TTC549 (cell line): ENCODE measurements around the gene OR2F2.

Source experiments
- FAIRE-seq: peaks from 2 replicates; lab custom pipeline; 2012; peaks lifted over from hg19 to GRCh38; lab: Jason Lieb, UNC

The OR2F2 gene, protein sequence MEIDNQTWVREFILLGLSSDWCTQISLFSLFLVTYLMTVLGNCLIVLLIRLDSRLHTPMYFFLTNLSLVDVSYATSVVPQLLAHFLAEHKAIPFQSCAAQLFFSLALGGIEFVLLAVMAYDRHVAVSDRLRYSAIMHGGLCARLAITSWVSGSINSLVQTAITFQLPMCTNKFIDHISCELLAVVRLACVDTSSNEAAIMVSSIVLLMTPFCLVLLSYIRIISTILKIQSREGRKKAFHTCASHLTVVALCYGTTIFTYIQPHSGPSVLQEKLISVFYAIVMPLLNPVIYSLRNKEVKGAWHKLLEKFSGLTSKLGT

DNA sequence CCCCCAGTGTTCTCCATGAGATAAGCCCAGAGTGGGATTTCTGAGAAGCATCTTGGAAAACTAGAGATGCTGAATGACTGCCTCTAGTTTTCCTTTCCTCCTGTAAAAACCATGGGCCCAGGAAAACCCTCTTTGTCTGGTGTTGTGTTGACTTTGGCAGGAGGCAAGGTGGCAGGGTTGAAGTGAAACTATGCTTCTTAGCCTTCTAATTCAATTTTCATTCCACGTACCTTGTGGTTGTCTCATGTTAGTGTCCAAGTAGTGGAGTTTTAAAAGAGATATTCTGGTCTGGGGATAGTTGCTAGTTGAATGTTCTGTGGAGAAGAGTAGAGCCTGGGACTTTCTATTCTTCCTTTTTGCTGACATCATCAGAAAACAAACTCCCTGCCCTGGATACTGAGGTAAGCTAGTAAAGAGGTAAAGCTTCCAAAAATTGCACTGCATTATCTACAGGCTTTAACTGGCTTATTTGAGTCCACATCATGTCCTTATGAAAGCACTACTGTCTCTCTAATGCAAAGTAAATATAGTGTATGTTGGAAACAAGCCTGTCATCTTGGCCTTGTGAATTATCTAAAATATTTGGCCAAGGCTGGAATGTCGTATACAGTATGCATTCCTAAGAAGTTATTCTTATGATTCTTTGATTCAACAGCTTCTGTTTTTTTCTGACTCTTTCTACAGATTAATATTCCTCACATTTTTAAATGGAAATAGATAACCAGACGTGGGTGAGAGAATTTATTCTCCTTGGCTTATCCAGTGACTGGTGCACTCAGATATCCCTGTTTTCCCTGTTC is at the start of gene OR2F2:
Gene OR2F2 (plus strand): TSS at position 708 of the 800 bp plus-strand sequence. CDS start 0 bp downstream, at position 708.
- FAIRE-seq, result no peak

DNA sequence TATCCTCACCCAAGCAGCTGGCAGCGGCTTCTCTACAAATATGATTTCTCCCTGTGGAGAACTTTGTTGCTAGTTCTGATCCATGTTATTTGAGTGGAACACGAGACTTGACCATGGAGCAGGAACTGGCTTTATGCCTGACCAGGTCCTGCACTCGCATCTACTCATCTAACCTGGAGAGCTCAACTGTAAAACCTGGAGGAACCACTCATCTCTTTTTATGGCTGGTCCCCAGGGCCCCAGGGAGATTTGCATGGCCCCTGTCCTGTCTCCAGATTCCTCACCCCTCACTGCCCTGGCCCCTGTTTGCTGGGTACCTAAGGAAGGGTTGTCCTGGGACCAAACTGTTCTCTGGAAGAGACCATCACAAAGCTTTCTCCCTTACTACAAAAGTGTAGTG is 49.1 kb upstream of the OR2F2 start:
- no peak for FAIRE-seq

DNA sequence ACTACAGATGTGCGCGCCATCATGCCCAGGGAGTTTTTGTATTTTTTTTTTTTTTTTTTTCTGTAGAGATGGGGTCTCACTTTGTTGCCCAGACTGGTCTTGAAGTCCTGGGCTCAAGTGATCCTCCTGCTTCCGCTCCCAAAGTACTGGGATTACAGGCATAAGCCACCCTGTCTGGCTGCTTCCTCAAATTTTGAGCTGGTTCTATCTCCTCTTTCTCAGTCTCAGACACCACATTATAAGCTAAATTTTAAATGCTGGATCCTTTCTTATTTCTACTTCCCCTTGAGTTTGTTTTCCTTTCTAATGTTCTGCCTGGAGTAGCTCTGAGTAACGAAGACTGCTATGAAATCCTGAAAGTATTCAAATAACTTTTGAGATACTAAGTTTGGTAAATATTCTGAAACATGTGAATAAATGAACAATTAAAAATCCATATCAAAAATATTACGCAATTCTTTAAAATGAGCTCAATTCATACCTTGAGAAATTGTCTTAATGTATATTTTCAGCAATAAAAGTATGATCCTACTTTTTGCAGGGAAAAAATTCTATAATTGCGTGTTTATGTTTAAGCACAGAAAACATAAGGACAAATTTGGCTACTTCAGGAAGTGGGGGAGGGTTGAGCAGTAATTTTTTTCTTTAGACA is 48.1 kb upstream of the OR2F2 start:
- no peak for FAIRE-seq

DNA sequence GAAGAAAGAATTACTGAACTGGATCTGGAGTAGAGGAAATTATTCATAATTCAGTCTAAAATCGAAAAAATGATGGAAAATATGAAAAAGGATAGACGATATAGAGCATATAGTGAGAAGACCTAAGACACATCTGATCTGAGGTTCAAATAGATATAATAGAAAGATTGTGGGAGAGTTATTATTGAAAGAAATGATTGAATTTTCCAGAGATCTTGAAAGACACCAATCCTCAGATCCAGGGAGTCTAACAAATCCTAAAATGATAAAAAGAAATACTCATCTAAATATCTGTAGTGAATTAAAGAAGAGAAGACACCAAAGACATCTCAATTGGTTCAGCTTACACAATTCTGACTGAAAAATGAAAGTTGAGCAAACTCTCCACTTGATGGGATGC is 46.0 kb upstream of the OR2F2 start:
- no peak for FAIRE-seq

DNA sequence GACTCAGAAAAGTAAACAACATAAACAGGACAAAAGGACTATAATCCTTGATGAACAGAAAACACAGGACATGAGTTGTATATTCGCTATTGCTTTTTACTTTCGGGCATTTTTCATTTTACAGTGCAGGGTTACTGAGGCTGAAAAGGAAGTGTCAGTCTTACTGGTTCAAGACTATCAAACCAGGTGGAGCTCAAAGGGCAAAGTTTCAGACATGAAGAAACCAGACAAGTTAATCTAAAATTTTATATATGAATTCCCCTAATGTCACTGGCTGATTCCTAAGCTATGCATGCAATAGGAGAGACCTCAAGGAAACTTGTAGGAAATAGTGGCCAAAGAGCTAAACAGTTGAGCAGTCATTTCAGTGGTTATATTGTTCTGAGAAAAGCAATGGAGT is 44.5 kb upstream of the OR2F2 start:
- FAIRE-seq, result no peak

DNA sequence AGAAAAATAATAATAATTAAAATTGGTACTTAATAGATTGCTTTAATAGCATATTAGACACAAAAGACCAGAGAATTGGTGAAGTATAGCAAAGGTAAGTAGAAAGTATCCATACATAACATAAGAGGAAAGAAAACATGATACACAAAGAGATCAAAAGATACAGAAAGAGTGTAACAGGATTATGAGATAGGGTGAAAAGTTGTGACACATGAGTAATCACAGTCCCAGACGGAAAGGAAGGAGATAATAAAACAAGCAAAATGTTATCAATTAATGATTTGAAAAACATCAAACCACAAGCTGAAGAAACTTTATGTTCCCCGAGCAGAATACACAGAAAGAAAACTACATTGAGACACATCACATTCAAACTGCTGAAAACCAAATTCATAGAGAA is 43.6 kb upstream of the OR2F2 start:
- no peak for FAIRE-seq

DNA sequence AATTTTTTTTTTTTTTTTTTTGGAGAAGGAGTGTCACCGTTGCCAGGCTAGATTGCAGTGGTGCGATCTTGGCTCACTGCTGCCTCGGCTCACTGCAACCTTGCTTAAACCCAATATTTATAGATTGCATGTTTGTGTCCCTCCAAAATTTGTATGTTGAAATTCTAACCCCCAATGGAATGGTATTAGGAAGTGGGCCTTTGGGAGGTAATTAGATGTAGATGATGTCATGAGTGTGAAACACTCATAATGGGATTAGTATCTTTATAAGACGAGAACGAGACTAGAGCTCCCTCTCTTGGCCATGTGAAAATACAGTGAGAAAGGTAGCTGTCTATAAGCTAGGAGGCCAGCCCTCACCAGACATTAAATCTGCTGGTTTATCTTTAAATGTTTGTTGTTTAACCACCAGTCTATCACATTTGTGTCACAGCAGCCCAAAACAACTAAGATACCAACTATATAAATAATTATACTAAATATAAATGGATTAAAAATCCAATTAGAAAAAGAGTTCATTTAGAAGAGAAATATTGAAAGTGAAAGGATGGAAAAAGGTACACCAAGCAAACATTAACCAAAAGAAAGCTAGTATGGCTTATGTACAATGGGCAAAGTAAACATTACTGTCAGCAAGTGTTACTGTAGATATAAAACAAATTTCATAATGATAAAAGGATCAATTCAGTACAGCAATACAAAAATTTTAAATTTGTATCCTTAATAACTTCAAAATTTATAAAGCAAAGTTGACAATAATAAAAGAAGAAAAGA is 42.3 kb upstream of the OR2F2 start:
- FAIRE-seq, result no peak

DNA sequence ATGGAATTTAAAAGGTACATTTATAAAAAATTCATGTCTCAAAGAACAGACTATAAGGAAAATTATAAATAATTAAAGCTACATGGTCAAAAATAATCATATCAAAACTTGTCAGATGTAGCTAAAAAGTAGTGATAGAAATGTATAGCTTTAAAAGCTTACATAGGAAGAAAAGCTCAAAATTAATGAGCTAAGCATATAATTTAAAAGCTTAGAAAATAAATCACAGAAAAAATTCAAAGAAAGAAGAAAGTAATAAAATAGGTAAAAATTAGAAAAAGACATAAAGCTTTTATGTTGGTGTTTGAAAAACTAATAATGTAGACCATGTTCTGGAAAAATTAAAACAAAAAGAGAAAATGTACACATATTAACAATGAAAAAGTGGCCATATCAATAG is 38.4 kb upstream of the OR2F2 start:
- FAIRE-seq, result peak; percentile 40

DNA sequence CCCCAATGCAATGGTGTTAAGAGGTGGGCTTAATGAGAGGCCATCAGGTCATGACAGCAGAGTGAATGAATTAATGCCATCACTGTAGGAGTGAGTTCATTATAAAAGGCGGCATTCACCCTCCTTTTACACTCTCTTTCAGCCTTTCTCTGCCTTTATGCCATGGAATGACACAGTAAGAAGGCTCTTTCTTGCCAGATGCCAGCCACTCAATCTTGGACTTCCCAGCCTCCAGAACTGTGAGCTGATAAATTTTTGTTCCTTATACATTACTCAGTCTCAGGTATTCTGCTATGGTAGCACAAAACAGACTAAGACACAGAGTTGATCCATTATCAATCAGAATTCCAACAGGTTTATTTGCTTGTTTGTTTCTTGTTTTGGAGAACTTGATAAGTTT is 36.2 kb upstream of the OR2F2 start:
- FAIRE-seq, result no peak

DNA sequence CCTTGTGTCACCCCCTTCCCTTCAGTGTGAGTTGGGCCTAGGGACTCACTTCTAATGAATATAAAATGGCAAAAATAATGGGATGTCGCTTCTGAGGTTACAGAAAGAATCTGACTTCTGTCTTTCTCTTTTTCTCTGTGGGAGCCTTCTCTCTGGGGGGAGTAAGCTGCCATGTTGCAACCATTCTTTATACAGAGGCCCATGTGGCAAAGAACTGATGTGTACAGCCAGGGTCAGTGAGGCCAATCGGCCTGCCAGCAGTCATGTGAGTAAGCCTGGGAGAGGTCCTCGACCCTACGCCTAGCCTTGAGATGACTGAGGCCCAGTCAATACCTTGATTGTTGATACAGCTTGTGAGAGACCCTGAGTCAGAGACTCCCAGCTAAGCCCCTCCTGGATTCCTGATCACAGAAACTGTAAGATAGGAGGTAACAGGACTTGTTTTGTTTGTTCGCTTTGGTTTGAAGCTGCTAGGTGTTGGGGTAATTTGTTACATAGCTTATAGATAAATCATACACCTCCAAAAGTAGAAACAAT is 34.7 kb upstream of the OR2F2 start:
- FAIRE-seq, result no peak

DNA sequence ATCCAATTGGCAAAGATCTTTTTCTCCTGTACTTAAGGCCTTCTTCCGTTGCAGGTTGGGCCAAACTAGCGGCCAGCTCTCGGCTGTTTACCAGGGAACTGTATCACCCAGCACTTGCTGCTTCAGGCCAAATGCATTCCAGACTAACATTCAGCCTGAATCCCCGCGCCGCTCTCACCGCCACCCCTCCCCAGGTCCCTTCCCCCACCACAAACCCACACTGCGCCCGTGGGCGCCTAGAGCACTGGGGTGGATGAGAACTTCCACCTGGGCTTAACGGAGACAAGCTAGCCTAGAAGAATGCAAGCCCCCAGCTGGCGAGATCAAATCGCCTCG is 33.7 kb upstream of the OR2F2 start:
- no peak for FAIRE-seq

DNA sequence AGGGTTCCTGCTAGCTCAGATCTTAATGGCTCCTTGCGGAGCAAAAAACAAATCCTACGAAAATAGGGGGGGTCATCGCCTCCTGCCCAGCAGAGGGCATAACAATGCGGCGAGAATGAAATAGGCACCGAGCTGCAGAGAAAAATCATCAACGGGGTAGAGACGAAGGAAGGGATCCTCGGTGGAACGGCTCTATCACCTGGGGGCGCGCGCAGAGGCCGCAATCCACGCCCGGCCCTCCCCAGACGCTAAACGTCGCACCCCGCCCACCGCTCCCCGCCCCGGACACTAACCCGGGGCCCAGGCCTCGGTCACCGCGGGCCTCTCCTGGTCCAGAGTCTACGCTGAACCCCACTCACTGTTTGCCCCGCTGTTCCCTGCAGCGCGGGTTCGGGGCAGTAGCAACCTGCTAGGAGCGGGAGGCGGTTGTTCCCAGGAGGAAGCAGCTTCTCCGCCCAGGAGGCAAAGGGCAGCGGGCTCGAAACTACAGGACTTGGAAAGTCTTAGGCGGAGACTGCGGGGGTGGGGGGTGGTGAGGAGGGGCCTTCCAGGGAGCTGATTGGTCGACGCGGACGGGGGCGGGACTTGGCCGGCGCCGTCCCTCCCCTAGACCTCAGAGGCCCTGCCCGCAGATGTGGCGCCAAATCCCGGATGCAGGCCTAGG is 33.2 kb upstream of the OR2F2 start, which contains the start of gene TCAF1:
Gene TCAF1 (minus strand): TSS at position 509 of the 664 bp plus-strand sequence. CDS start 25,568 bp downstream, outside the sequence.
- FAIRE-seq, result peak; percentile 45

DNA sequence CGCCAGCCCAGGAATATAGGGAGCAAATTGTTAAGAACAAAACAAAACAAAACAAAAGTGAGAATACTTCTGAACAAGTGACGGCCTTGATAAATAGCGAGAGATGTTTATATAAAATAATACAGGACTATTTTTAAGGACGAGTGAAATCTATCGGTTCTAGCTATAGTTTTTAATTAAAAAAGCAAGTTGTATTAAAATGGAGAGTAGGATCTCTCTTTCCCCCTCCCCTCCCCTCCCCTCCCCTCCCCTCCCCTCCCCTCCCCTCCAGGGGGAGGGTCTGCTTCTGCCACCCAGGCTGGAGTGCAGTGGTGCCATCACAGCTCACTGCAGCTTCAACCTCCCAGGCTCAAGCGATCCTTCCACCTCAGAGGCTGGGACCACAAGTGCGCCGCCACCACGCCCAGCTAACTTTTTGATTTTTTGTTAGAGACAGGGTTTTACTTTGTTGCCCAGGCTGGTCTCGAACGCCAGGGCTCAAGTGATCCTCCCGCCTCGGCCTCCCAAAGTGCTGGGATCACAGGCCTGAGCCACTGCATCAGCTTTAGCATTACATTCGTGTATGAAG is 32.6 kb upstream of the OR2F2 start:
- no peak for FAIRE-seq

DNA sequence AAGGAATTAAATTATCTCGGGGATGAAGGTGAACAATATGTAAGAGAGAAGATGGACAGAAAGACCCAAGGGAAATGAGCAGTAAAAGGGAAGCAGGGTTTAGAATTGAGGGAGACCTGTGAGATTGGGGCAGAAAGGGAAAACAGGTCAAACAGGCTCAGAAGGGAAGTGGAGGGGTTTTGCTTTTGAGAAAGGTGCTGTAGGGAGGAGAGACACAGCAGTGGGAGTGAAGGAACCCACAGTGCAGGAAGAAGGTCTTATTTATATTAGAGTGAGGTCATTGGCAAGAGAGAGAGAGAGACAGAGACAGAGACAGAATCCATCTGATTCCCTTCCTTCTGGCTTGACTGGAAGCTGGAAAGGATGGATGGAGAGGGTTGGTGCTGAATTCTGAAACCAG is 29.5 kb upstream of the OR2F2 start:
- FAIRE-seq, result no peak

DNA sequence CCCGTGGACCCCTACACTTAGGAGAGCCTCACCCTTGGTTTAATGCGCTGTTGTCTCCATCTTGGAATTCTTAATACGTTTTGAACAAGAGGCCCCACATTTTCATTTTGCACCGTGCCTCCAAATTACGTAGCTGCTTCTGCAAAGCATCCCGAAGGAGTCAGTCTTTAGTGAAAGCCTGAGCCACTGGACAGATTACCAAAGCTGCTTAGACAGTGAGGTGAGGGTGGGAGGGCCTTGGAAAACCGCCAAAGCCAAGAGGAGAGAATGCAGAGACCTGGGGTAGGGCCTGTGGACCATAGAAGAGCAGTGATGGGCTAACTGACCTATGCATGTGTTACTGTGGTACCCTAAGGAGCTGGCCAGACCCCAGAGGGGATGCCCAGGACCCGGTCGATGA is 28.9 kb upstream of the OR2F2 start:
- no peak for FAIRE-seq

DNA sequence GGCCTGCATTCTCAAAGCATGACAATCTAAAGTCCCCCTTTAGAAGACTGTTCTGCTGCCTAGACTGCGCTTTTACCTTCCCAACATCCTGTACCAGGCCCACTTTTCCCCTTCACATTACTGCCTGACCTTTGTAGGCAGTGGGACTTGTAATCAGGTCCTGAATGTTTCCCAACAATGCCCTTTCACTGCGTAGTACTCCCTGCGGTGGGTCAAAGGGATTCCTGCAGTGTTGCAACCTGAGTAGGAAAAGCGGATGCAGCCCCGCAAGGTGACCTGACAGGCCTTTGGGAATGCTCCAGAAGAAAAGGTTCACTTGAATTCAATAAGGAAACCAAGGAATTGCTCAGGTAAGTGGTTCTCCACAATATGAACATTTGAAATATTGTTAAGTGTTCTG is 28.1 kb upstream of the OR2F2 start:
- FAIRE-seq, result no peak

DNA sequence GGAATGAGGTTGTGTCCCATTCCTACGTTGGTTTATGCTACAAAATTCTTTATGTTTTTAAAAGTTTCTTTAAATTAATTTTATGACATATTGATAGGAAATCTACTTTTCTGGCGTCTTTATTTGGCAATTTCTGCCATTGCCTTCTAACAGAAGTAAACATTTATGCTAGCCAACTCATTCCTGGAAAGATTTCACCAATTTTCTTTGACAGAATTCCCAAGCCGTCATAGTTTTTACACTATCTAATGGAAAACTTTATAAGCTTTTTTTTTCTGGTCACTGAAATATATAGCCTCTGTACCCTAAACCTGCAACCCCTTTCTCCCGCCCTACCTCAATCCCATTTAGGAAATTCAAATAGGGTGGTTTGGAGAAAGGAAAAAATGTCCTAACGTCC is 26.9 kb upstream of the OR2F2 start:
- FAIRE-seq, result no peak

DNA sequence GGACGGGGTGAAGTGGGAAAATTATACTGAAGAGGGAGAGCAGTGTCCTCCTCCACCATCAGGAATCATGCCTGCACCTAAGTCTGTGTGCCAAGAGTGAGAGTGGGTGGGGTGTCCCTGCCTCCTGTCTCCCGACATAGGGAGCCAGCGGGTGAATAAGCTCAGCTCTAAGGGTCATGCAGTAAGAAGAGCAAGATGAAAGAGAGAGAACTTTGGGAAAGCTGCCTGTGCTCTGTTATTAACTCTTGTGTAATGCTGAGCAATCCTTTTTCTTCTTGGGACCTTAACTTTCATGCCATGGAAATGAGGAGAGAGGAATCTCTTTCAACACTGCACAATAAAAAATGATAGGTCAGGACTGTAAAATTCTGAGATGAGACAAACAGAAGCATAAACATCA is 25.2 kb upstream of the OR2F2 start:
- FAIRE-seq, result no peak

DNA sequence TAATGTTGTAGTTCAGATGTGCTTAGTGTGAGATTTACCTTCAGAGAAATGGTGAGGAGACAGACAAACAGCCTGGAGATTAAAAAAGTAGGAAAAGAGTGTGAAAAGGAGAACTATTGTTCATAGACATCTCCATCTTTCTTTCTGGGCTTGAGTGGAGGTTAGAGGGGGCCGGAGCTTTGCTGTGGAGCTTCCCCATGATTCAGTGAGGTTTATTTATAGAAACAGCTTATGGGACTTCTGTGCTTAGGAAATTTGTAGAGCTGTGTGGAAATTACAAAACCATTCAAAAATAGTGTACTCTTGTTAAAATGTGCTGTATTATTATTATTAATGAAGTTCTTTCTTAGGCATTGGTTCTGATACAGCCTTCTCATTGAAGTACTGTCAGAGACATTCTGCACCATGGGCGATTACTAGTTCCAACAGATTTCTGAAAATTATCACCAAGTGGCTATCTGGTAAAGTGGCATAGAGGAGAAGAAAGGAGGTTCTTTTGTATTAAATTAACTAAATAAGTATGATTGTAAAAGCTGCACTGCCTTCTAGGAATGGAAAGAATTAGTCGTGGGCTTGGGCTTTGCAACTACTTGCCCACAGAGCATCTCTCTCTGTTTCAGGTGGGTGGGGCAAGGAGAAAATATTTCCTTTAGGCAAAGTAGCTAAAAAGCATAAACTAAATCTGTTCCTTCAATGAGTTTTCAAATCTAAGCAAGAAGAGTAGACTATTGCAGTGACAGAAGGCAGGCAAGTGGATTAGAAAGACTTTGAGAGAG is 24.4 kb upstream of the OR2F2 start:
- no peak for FAIRE-seq

DNA sequence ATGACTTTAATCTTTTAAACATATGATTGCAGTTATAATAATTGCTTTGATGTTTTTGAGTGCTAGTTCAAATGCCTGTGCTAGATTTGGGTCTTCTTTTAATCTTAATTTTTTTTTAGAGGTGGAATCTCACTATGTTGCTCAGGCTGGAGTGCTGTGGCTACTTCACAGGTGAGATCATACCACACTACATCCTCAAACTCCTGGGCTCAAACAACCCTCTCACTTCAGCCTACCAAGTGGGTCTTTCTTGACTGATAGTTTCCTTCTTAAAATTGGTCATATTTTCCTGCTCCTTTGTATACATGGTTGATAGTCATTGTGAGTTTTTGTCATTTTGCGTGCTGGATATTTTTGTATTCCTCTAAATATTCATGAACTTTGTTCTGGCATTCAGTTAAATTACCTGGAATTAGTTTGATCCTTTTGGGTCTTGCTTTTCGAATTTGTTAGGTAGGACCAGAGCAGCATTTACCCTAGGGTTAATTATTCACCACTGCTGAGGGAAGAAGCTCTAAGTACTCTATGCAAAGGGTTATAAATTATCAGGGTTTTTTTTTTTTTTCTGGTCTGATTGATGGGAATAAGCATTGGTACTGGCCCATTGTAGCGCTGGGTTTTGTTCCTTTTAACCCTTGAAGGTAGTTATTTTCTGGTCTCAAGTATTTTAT is 21.0 kb upstream of the OR2F2 start:
- FAIRE-seq, result no peak
